Astrocyte (in vitro differentiated cells and primary cell): ENCODE measurements around the gene MBOAT7.

Source experiments
- EZH2 ChIP-seq: IDR thresholded peaks from 2 replicates; pipeline ENCODE4 v1.6.1; 2012; ENCODE audit warnings: mild to moderate bottlenecking, low read length, inconsistent platforms; ENCODE audit not compliant: insufficient read depth
- TF ChIP-seq, protein P1 (sequence below): IDR thresholded peaks from 2 replicates; pipeline ENCODE4 v1.5.1; 2011; ENCODE audit warnings: low read depth, mild to moderate bottlenecking, inconsistent platforms, low read length, moderate library complexity; ENCODE audit not compliant: insufficient read depth

DNA sequence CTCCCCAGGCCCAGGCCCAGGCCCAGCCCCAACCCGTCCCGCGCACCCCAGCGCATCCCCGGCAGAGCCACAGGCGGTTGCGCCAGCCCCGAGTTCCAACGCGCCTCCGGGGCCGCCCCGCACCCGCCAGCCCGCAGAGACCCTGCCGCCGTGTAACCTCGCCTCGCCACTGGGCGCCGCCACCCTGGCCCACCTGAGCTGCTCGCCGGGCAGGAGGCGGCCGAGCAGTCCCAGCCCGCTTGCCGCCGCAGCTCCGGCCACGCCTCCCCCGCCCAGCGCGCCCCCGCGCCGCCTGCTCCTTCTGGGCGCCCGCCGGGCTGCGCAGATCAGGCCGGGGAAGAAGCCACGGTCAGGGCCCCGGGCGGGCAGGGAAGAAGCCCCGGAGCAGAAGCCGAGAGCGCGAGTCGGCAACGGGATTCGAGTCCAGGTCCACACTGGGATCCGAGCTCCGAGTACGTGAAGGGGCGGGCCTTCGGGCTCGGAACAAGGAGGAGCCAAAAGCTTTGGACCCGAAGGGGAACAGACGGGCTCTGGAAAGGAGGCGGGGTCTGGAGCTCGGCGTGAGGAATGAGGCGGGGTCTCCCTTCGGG lies at the start of gene MBOAT7:
- TF ChIP-seq, protein P1, sequence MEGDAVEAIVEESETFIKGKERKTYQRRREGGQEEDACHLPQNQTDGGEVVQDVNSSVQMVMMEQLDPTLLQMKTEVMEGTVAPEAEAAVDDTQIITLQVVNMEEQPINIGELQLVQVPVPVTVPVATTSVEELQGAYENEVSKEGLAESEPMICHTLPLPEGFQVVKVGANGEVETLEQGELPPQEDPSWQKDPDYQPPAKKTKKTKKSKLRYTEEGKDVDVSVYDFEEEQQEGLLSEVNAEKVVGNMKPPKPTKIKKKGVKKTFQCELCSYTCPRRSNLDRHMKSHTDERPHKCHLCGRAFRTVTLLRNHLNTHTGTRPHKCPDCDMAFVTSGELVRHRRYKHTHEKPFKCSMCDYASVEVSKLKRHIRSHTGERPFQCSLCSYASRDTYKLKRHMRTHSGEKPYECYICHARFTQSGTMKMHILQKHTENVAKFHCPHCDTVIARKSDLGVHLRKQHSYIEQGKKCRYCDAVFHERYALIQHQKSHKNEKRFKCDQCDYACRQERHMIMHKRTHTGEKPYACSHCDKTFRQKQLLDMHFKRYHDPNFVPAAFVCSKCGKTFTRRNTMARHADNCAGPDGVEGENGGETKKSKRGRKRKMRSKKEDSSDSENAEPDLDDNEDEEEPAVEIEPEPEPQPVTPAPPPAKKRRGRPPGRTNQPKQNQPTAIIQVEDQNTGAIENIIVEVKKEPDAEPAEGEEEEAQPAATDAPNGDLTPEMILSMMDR: no peak
- no peak for TF ChIP-seq EZH2
